SK-N-SH (cell line): ENCODE results near the gene DHRS13. TPM values are rescaled to one million over a fixed set of nuclear protein-coding genes. Genes with fewer than 3 reads are reported as not detected.

ENCODE experiments used
- CTCF ChIA-PET: fragments of 300-600, 350-600 bp; formaldehyde crosslinking; extraction: SDS; loops from one replicate; lab custom pipeline; 2021; lab: Yijun Ruan, JAX
- POLR2A ChIA-PET: fragments of 350-600 bp; sonication (Branson Sonifier 250); formaldehyde crosslinking; extraction: SDS; loops from one replicate; lab custom pipeline; 2020; ENCODE audit warnings: antibody characterized with exemption, inconsistent platforms; lab: Yijun Ruan, JAX
- DNase-seq: peaks from one replicate; pipeline ENCODE4 v3.0.0; 2012
- H2AFZ ChIP-seq: fragments of 200-600 bp; sonication (generic); 2 replicates; pipeline ENCODE4 v1.8.1; 2016; ENCODE audit warnings: antibody characterized with exemption, mild to moderate bottlenecking, low read depth
- H3F3A ChIP-seq: fragments of 200-600 bp; sonication (generic); replicated peaks from 2 replicates; pipeline ENCODE3; 2016; ENCODE audit warnings: antibody characterized with exemption, mild to moderate bottlenecking; ENCODE audit not compliant: insufficient read depth
- H3K27ac ChIP-seq, 2 experiments: fragments of 200-500 bp in 1 of 2; fragments of 200-600 bp in 1 of 2; sonication (Bioruptor generic) in 1 of 2; sonication (generic), shearing (Covaris generic) in 1 of 2; 2 replicates each; pipeline versions ENCODE4 v1.5.1 to v1.6.1; 2014 to 2016; ENCODE audit warnings: low read depth in 2 of 2, inconsistent platforms in 1 of 2, low read length in 1 of 2, mild to moderate bottlenecking in 1 of 2, mixed read lengths in 1 of 2
- H3K27me3 ChIP-seq: fragments of 200-600 bp; sonication (generic), shearing (Covaris generic); 2 replicates; pipeline ENCODE4 v1.6.1; 2016; ENCODE audit warnings: mixed run types; ENCODE audit not compliant: insufficient read depth
- H3K36me3 ChIP-seq, 2 experiments: fragments of 200-500 bp in 1 of 2; fragments of 200-600 bp in 1 of 2; sonication (Bioruptor generic) in 1 of 2; sonication (generic) in 1 of 2; replicated peaks in 1 of 2; 2 replicates each; pipeline versions ENCODE3 to v1.5.1; 2014 to 2016; ENCODE audit warnings: low read length in 1 of 2, mild to moderate bottlenecking in 1 of 2; ENCODE audit not compliant: insufficient read depth in 2 of 2, control insufficient read depth in 1 of 2
- H3K4me1 ChIP-seq, 2 experiments: fragments of 200-500 bp in 1 of 2; fragments of 200-600 bp in 1 of 2; sonication (Bioruptor generic) in 1 of 2; sonication (generic), shearing (Covaris generic) in 1 of 2; 2 replicates each; pipeline versions ENCODE4 v1.5.1 to v1.6.1; 2014 to 2016; ENCODE audit warnings: low read depth in 1 of 2, low read length in 1 of 2, mixed run types in 1 of 2; ENCODE audit not compliant: insufficient read depth in 2 of 2, control insufficient read depth in 1 of 2
- H3K4me2 ChIP-seq: fragments of 200-600 bp; sonication (generic), shearing (Covaris generic); 2 replicates; pipeline ENCODE4 v1.6.1; 2017; ENCODE audit warnings: mixed run types
- H3K4me3 ChIP-seq, 2 experiments: fragments of 200-500 bp in 1 of 2; fragments of 200-600 bp in 1 of 2; sonication (Bioruptor generic) in 1 of 2; sonication (generic), shearing (Covaris generic) in 1 of 2; 2 replicates each; pipeline versions ENCODE4 v1.5.1 to v1.8.1; 2014 to 2016; ENCODE audit warnings: low read depth in 2 of 2, inconsistent platforms in 1 of 2, low read length in 1 of 2, mild to moderate bottlenecking in 1 of 2, mixed read lengths in 1 of 2, moderate library complexity in 1 of 2
- H3K79me2 ChIP-seq: fragments of 200-600 bp; sonication (generic); 2 replicates; pipeline ENCODE4 v1.8.1; 2017; ENCODE audit warnings: mild to moderate bottlenecking; ENCODE audit not compliant: insufficient read depth
- H3K9ac ChIP-seq: fragments of 200-600 bp; sonication (generic); 2 replicates; pipeline ENCODE4 v1.6.1; 2017; ENCODE audit warnings: mixed run types
- H3K9me2 ChIP-seq: fragments of 200-600 bp; sonication (generic); 2 replicates; pipeline ENCODE4 v1.6.1; 2017; ENCODE audit warnings: mixed run types
- H3K9me3 ChIP-seq: fragments of 200-600 bp; sonication (generic); 2 replicates; pipeline ENCODE4 v1.6.1; 2017; ENCODE audit warnings: mixed run types, mild to moderate bottlenecking, moderate library complexity
- H4K20me1 ChIP-seq: fragments of 200-600 bp; sonication (generic); 2 replicates; pipeline ENCODE4 v1.6.1; 2017; ENCODE audit warnings: mild to moderate bottlenecking, mixed run types; ENCODE audit not compliant: insufficient read depth
- FOSL2 ChIP-seq: IDR thresholded peaks from 2 replicates; pipeline ENCODE4 v1.4.0; 2012; ENCODE audit warnings: low read depth, mild to moderate bottlenecking, moderate library complexity, borderline replicate concordance
- FOXJ3 ChIP-seq: sonication (generic); formaldehyde crosslinking; IDR thresholded peaks from 2 replicates; pipeline ENCODE4 v1.5.1; 2020; ENCODE audit warnings: mild to moderate bottlenecking, missing genetic modification reagents
- GABPA ChIP-seq: IDR thresholded peaks from 2 replicates; pipeline ENCODE4 v1.4.0; 2012; ENCODE audit warnings: low read depth, mild to moderate bottlenecking
- GATA2 ChIP-seq: sonication (generic); formaldehyde crosslinking; IDR thresholded peaks from 2 replicates; pipeline ENCODE4 v1.5.0; 2020; ENCODE audit warnings: mild to moderate bottlenecking, missing genetic modification reagents
- JUND ChIP-seq: IDR thresholded peaks from 2 replicates; pipeline ENCODE4 v1.4.0; 2012
- MXI1 ChIP-seq: IDR thresholded peaks from 2 replicates; pipeline ENCODE4 v1.6.1; 2012; ENCODE audit warnings: mild to moderate bottlenecking, low read depth, low read length, improper control_type of control experiment
- NRF1 ChIP-seq: IDR thresholded peaks from 2 replicates; pipeline ENCODE4 v1.6.1; 2012; ENCODE audit warnings: low read depth, mild to moderate bottlenecking, low read length
- RAD21 ChIP-seq: IDR thresholded peaks from 2 replicates; pipeline ENCODE4 v1.6.1; 2012; ENCODE audit warnings: mild to moderate bottlenecking, low read length
- RFX5 ChIP-seq: IDR thresholded peaks from 2 replicates; pipeline ENCODE4 v1.6.1; 2012; ENCODE audit warnings: mild to moderate bottlenecking, improper control_type of control experiment, low read length
- TAF1 ChIP-seq: IDR thresholded peaks from 2 replicates; pipeline ENCODE4 v1.6.1; 2012; ENCODE audit warnings: low read depth, mild to moderate bottlenecking, low read length, moderate library complexity, borderline replicate concordance
- TEAD4 ChIP-seq: IDR thresholded peaks from 2 replicates; pipeline ENCODE4 v1.4.0; 2012; ENCODE audit warnings: mild to moderate bottlenecking, borderline replicate concordance; ENCODE audit not compliant: insufficient read depth
- WGBS: methylation state at CpG from one replicate; pipeline ENCODE4 v1.1.6; 2017; ENCODE audit warnings: low lambda C conversion rate; 5-methylcytosine and 5-hydroxymethylcytosine counted together
- polyA plus RNA-seq, 3 experiments: library from polyadenylated mRNA; depleted of rRNA; stranded (reverse); fragments of >200 nt; gene quantifications; 2 replicates each; pipeline ENCODE4 v1.2.3, GENCODE V29; 2012
- TF ChIP-seq, protein P1 (sequence below): fragments of 150-350 bp; IDR thresholded peaks from 2 replicates; pipeline ENCODE4 v1.6.1; 2017; ENCODE audit warnings: antibody characterized with exemption, low read length, low read depth, borderline replicate concordance
- TF ChIP-seq, protein P2 (sequence below): IDR thresholded peaks from 2 replicates; pipeline ENCODE4 v1.4.0; 2012; ENCODE audit warnings: low read depth, borderline replicate concordance
- TF ChIP-seq, protein P3 (sequence below): fragments of 150-350 bp; IDR thresholded peaks from 2 replicates; pipeline ENCODE4 v1.6.1; 2016; ENCODE audit warnings: mild to moderate bottlenecking, low read depth, low read length

DHRS13 gene
- polyA plus RNA-seq, 1 of the 3 experiments (the other 2 are of a cell fraction): 7.4 TPM

GRCh38 chr17:28863953-28864352, 38.9 kb downstream of the DHRS13 start:
- no peaks in the 10 kb centered on the region for H3K9me3 ChIP-seq
- 89% methylated on average over 1 of the region's 1 CpG for WGBS
- POLR2A ChIA-PET: no interaction called here
- H3K9ac ChIP-seq: no peak overlapping the region
- no peaks in the 10 kb centered on the region for H3K27me3 ChIP-seq
- no peaks in the 10 kb centered on the region for H3K9me2 ChIP-seq
- TF ChIP-seq MXI1 (no peak), JUND (no peak)
- TF ChIP-seq, all 33 proteins: peak for 0
- H2AFZ ChIP-seq: no peak overlapping the region
- CTCF ChIA-PET: interaction anchor here (0.6 kb wide), 1 partner anchor 70 kb away, joined by 3 read pairs; no protein-coding TSS in a partner anchor
- no peaks in the 10 kb centered on the region for H3F3A ChIP-seq
- H4K20me1 ChIP-seq: no peaks in the 10 kb centered on the region
- peaks cover 3 to 12% of the 10 kb centered on the region in 2 experiments for H3K36me3 ChIP-seq
- no peaks in the 10 kb centered on the region for H3K4me1 ChIP-seq
- no peak for DNase-seq
- H3K4me3 ChIP-seq: no peak overlapping the region
- H3K27ac ChIP-seq: no peak overlapping the region
- no peaks in the 10 kb centered on the region for H3K79me2 ChIP-seq
- H3K4me2 ChIP-seq: no peak overlapping the region

GRCh38 chr17:28862561-28862960, 40.3 kb downstream of the DHRS13 start:
- Histone ChIP-seq H3K79me2 (no peaks in the 10 kb centered on the region), H3K4me2 (no peak overlapping the region), H3K9me2 (no peaks in the 10 kb centered on the region), H3K9ac (no peak overlapping the region), H3K36me3 (peaks cover 7 to 25% of the 10 kb centered on the region in 2 experiments), H3K9me3 (no peaks in the 10 kb centered on the region), H3K4me3 (no peak overlapping the region)
- ChIA-PET CTCF (interaction anchor here (1.3 to 1.5 kb wide), 3 partner anchors 40 to 135 kb away, joined by 5 to 6 read pairs (median 6); no protein-coding TSS in a partner anchor), POLR2A (no interaction called here)
- no peak for DNase-seq
- no peak for TF ChIP-seq FOXJ3
- no peak for TF ChIP-seq MXI1
- TF ChIP-seq, protein P1, sequence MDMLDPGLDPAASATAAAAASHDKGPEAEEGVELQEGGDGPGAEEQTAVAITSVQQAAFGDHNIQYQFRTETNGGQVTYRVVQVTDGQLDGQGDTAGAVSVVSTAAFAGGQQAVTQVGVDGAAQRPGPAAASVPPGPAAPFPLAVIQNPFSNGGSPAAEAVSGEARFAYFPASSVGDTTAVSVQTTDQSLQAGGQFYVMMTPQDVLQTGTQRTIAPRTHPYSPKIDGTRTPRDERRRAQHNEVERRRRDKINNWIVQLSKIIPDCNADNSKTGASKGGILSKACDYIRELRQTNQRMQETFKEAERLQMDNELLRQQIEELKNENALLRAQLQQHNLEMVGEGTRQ: no peak
- no peak for TF ChIP-seq GABPA
- no peak for TF ChIP-seq NRF1
- no peak for TF ChIP-seq TEAD4
- no peak for TF ChIP-seq RAD21
- no peak for TF ChIP-seq TAF1
- TF ChIP-seq GATA2: no peak
- TF ChIP-seq, protein P2, sequence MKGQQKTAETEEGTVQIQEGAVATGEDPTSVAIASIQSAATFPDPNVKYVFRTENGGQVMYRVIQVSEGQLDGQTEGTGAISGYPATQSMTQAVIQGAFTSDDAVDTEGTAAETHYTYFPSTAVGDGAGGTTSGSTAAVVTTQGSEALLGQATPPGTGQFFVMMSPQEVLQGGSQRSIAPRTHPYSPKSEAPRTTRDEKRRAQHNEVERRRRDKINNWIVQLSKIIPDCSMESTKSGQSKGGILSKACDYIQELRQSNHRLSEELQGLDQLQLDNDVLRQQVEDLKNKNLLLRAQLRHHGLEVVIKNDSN: no peak
- no peak for TF ChIP-seq RFX5
- TF ChIP-seq, protein P3, sequence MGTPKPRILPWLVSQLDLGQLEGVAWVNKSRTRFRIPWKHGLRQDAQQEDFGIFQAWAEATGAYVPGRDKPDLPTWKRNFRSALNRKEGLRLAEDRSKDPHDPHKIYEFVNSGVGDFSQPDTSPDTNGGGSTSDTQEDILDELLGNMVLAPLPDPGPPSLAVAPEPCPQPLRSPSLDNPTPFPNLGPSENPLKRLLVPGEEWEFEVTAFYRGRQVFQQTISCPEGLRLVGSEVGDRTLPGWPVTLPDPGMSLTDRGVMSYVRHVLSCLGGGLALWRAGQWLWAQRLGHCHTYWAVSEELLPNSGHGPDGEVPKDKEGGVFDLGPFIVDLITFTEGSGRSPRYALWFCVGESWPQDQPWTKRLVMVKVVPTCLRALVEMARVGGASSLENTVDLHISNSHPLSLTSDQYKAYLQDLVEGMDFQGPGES: no peak
- no peak for TF ChIP-seq FOSL2
- TF ChIP-seq, all 33 proteins: peak for 0
- no peak overlapping the region for H2AFZ ChIP-seq
- 91% methylated on average over 3 of the region's 3 CpGs for WGBS
- no peaks in the 10 kb centered on the region for H3K27me3 ChIP-seq
- no peaks in the 10 kb centered on the region for H4K20me1 ChIP-seq
- no peaks in the 10 kb centered on the region for H3K4me1 ChIP-seq
- no peak overlapping the region for H3K27ac ChIP-seq
- H3F3A ChIP-seq: no peaks in the 10 kb centered on the region
